Stimulated activated CD4-positive, alpha-beta T cell treated with anti-CD3 and anti-CD28 coated beads, TNF-alpha, amount 100 ng/mL, for 48 hours (primary cell): ENCODE measurements around the gene TRAPPC6A.

ENCODE experiments used
- DNase-seq, 3 donors: peaks; one replicate each; pipeline ENCODE4 v3.0.0-alpha.2; 2020; ENCODE audit warnings: low read depth in 3 of 3

The TRAPPC6A gene

DNA sequence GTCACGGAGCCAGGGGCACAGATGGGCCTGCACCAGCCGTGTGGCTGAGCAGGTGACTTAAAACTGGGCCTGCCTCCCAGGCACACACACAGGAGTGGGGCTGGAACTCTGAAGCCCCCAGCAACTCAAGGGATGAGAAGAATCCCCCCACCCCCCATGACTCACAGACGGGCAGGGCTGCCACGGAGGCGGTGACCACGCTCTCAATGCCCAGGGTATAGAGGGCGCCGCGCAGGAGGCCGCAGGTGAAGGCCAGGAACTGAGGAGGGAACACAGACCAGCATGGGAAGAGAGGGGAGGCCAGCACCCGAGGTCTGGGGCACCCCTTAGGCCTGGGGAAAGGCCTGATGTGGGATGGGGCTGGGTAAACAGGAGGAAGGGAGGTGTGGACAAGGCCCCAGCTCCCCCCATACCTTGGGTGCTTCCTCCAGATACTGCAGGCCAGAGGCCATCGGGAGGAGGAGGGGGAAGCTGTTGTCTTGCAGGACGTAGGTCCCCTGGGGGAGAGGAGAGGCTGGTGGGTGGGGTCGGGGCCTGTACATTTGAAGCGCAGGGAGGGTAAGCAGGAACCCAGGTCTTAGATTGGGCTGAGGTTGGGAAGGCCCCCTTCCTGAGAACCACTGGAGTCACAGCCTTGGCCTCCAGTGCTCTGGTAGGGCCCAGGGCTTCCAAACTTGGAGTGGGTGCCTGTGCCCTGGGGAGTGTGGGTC, 14.1 kb downstream of the TRAPPC6A start:
- DNase-seq, result no peak

DNA sequence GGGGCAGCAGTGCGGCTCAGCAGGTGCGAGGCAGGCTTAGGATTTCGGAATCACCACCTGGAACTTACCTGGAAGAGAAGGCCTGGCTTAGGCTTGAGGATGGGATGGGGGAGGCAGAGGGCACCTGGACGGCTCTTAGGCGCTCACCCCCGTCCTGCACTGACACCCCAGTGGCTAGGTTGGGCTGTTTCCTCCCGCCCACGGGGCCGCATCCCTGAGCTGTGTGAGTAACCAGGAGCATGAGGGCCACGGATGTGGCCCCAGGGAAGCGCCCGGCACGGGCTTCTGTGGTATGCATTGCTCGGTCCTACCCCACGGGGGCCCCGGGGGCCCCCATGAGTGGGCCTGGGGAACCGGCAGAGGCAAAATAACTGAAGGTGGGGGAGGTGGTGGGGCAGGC, 14.9 kb downstream of the TRAPPC6A start:
- DNase-seq, result no peak

DNA sequence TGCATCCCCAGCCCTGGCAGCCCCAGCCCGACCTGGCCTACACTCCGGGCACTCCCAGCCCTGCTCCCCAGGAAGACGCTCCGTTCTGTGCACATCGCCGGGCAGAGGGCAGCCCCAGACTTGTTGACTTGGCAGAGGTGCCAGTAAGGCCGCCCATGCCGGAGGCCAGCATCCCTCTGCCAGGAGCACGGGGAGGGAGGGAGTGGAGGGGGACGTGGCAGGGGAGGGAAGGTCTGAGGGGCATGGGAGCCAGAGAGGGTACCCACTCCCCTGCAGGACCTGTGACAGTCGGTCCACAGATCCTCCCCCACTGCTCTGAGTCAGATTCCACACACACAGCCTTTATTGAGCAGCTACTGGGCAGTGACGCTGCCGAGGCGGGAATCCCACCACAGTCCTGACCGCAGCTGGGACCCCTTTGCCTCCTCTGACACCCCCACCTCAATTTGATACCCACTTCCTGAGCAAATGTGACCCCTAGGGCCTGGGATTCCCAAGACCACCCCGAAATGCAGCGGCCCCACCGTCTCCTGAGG, 15.4 kb downstream of the TRAPPC6A start:
- DNase-seq, result no peak

DNA sequence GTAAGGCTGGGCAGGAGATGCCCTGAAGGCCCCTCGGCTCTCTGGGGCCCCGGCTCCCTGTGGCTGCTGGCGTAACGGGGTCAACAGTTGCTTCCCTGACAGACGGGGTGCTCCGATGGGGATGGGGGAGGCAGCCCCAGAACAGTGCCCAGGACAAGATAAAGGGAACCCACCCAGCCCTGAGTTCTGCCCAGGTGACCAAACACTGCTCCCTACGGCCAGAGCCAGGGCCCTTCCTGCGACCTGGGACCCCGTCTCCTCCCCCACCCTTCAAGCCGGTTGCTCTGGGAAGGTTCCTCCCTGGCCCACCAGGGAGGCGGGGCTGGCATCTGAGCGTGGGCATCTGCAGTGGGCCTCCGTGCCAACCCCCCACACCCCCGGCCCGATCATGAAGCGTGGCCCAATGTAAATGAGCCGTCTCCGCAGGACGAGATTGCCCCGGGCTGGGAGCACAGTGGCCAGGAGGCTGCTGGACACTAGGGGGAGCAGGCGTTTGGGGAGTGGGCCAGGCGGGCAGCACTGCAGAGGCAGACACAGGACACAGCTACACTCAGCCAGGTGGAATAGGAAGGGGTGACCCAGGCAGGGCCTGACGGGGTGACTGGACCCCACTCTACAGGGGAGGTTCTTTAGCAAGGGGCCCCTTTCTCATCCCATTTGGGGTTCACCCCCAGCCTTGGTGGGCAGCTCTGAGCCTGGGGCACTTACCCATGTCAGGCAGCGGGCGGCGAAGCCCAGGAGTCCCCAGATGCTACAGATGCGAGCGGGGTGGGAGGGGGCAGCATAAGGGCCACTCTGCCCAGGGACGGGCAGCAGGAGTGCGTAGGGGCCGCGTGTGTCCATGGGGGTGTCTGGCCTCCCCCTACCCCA, 16.1 kb downstream of the TRAPPC6A start:
- no peak for DNase-seq

DNA sequence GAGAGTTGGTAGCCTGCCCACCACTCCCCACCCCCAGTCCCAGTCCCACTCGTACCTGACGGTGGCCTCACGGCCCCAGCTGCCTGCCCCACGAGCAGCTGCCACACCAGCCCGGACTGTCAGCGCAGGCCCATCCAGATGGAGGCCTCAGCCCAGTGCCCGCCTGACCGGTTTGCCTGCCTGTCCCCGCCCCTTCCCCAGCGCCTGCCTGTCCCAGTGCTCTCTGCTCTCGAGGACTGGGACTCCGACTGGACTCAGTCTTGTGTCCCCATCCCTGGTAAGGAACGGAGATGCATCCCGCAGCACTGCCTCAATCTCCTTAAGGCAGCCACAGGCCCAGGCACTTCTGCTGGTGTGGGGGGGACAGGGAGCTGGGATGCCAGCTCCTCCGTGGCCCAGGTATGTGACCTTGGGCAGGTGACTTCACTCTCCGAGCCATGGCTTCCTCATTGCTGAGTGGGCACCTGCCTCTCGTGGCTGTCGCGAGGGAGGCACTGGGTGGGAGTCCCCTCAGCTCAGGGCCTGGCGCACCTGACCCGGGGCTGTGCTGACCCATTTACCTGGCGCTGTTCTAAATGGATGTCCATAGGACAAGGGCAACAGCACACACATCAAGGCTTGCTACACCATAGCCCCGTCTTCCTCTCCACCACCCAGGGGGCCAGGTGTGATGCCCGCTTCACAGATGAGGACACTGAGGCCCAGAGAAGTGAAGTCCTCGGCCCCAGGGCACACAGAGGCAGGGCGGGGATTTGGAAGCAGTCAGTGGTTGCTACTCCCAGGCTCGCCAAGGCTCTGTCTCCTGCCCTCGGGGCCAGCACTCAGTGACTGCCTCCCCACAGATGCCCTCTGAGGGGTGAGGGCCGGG, 16.9 kb downstream of the TRAPPC6A start, which contains the start of gene NKPD1:
Gene NKPD1 (minus strand): TSS at position 113 of the 868 bp plus-strand sequence. CDS start 832 bp downstream, outside the sequence.
- no peak for DNase-seq

DNA sequence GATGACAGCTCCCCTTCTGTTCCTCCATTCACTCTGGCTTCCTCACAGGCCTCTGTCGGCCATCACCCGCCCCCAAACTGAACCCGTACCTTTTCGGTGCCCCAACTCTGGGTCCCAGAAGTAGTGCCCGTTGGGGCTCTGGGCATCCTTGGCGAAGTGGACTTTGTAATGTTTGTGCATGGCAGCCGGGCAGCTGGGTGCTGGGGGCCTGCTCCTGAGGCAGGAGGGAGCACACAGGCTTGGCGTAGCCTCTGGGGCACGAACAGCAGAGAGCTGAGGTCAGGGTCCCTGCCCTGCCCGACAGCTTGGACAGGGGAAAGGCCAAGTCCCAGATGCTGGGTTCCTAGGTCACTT, 18.1 kb downstream of the TRAPPC6A start:
- DNase-seq, result no peak

DNA sequence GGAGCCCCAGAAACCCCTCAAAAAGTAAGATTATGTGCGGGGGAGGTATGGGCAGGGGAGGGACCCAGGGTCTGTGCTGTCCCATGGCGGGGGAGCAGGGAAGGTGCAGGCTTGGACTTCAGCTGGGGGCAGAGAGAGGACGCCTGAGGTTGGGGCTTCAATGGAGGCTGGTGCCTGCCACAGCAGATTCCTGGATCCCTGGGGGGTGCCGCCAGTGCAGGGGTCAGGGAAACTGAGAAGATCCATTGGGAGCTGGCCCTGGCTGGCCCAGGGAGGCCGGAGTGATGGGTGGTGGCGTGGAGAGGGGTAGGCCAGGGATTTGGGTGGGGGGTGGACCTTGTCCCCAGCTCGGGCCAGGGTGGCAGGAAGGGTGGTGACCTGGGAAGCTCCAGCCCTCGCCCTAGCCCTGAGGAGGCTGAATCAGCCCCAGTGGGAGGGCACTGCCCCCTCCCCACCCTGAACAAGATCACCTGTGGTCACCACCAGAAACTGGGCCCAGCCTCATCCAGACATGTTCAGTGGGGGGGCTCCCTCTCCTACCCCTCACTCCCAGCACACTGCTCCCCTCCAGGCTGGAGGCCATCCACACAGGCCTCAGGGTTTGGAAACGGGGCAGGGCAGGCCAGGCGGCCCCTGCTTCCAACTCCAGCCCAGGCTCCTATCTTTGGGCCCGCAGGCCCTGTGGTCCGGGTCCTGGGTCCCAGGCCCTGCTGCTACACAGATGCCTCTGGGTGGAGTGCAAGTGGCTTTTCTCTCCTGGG, 18.6 kb downstream of the TRAPPC6A start:
- DNase-seq, result no peak

DNA sequence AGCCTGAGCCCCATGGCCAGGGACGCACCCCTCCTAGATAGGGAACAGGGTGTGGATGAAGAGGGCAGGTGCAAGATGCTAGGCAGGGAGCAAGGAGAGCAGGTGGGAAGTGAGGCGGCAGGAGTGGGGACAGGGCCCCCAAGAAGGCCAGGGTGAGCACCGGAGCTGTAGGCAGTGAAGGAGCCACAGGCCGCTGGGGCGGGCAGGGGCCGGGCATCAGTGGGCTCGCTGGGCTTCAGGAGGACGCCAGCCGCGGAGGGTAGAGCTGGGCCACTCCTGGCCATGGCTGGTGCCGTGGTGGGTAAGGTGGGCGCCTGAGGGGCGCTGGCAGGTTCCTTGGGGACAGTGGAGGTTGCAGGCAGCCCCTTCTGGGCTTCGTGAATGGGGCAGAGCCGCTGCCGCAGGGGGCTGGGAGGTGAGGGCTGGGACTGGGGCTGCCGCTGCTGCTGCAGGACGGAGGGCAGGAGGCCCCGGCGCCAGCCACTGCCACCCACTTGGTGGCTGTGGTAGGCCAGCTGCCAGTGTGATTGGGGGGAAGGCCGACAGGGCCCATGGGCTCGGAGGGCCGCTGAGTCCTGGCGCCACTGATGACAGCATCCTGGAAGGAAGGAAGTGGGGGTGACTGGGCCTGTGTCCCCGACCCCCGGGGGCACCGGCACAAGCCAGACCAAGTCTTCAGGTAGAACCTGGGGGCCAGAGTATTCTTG, 19.4 kb downstream of the TRAPPC6A start:
- no peak for DNase-seq

DNA sequence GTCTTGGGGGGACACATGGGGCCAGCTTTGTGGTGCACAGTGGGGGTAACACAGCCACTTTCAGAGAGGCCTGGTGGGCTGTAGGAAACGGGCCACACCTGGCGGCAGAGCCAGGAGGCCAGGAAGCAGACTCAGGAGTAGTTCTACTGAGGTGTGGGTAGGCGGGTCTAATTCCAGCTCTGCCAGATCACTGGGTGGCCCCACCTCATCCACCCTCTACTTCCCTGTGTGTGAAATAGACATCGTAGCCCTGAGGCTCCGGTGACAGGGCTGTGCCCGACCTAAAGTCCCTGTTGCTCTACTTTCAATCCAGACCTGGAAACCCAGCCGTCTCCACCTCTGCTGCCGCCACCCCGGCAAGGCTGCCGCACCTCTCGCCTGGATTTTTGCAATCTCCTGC, 21.3 kb downstream of the TRAPPC6A start:
- no peak for DNase-seq

DNA sequence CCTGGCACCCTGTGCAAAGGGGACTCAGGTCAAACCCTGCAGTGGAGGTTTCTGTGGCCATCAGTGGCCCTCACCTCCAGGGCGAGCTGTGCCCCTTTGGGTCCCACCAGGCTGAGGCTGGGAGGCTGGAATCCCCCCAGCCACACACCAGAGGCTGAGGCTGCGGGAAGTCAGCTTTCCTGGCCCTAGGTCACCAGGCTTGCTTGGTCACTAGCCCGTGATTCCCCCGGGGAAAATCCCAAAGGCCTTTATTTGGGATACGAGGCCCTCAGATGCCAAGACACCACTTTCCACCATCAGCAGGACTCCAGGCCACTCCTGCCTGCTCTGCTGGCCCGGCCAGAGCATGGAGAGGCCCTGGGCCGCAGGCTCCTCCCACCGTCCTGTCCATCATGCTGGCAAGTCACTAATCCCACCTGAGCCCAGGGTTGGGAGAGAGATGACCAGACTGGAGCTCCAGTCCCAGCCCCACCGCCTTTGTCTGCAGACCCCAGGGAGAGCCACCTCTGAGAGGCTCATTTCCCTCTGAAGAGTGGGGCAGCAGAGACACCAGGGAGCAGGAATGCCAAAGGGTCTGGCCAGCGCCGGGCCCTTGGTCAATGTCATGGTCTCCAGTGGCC, 21.9 kb downstream of the TRAPPC6A start:
- DNase-seq, result no peak

DNA sequence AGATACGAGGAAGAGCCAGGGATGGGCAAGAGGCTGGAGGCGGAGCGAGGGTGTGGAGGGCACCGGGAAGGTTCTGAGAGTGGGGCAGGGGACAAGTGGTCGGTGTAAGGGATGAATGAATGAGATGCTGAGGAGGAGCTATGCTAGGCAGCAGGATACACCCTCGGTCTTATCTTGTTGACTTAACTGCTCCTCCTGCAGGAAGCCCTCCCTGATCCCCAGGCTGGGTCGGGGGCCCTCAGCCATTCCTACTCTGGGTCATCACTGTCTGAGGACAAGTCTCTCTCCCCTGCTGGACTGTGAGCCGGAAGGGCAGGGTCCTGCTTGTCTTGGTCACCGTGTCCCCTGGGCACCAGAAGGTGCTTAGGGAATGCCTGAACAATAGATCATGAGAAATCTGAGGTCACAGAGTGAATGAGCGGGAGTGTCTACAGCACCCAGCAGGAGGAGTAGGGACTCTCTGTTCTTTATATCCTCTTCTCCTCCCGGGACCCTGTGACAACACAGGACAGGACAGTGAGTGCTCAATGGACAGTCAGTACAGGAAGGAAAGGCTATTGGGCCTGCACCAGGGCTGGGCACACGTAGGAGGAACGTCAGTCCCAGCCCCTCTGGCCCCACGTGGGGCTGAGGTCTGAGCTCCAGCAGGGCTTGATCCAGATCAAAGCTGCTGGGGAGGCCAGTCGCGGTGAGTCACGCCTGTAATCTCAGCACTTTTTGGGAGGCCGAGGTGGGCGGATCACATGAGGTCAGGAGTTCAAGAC, 23.8 kb downstream of the TRAPPC6A start:
- DNase-seq, result no peak

DNA sequence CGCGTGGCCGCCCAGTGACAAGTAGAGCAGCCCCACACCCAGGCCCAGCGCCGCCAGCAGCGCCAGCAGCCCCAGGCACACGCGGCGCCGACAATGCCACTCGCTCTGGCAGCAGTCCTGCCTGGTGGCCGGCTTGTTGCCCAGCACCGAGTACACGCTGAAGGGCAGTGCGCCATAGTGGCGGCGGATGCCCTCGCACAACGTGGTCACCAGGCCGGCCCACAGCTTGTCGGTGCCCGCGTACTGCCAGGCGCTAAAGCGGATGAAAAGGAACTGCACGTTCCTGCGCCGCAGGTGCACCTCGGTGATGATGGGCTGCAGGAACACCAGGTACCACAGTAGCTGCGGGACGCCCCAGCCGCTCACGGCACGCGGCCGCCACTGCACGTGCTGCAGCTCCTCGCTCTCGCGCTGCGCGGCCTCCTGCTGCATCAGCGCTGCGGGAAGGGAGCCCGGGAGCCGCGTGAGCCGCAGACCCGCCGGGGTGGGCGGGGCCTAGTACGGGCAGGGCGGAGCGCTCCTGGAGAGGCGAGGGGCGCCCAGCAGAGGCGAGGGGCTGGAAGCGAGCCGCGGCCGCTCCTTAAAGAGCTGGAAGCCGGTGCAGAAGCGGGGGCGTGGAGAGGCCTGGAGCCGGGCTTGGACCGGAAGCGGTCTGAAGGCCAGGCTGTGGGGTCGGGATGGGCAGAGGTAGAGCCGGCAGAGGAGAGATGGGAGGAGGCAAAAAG, 24.5 kb downstream of the TRAPPC6A start:
- DNase-seq, result no peak

DNA sequence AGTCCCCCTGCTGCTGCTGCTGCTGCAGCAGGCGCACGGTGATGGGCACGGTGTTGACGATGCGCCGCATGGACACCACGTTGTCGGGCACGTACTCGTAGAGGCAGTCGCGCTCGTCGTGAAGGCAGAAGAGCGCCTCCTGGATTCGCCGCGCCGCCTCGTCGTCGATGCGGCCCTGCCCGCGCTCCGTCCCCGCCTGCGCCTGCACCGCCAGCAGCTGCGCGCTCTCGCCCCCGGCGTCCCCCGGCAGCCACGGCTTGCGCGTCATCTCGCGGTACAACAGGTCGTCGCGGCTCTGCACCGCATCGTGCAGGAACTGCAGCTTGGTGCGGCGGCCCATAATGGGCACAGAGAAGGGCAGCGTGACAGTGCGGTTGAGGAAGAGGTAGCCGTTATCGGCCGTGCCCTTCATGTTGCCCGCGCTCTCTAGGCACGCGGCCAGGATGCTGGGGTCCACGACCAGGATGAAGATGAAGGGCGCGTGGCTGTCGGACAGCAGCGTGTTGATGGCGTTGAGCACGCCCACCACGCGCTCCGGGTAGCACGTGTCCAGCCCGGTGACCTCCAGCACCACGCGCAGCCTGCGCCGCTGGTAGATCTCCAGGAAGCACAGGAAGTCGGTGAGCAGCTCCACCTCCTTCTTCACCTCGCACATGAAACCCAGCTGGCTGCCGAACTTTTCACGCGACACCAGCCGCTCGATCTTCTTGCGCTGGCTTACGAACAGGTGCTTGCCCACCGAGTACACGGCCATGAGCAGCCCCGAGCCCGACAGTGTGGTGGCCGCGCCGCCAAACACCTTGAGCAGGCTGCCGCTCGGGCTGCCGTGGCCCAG, 25.3 kb downstream of the TRAPPC6A start:
- DNase-seq, result peak in 2 of 3 donors; percentile 5 to 40

DNA sequence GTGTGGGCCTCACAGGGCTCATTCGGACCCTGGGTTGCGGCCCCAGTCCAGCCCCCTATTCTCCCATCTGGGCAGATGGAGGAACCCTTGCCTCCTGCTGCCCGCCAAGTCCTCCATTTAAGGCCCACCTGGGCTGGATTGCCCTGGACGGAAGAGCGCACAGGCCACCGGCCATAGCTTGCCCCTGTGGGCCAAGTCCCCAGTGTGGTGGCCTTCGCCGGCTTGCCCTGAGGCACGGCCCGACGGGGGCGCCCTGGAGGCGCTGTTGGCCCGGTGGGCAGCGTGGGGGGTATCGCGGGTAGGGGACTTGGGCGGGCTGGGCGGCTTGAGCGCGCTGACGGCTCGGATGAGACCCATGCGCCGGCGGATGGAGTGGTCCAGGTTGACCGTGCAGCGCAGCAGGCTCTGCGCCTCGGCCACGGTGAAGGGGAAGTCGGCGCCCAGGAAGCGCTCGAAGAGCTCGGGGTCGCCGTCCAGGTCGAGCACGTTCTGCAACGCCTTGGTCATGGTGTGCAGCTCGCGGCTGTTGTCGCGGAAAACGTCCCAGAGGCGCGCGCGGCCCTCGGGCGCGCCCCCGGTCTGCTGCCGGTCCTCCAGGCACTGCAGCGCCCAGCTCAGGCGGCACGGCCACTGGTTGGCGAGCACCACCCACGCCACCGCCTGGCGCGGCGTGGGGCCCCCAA, 26.1 kb downstream of the TRAPPC6A start:
- DNase-seq, result no peak

DNA sequence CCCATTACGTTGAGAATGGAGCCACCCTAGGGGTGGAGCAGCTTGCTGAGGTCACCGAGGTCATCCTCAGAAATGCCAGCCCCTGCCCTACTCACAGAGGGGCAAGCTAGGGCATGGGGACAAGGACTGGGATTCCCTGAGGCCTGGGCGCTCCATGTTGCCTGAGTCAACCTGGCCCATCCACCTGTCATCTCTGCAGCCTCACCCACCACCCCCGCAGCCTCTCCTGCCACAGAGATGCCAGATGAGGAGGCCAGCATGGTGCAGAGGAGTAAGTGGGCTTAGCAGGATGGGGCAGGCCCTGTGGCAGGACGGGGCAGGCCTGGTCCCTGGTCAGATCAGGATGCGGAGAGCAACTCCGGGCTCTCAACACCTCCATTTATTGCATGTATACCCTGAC, 26.7 kb downstream of the TRAPPC6A start:
- DNase-seq, result no peak

DNA sequence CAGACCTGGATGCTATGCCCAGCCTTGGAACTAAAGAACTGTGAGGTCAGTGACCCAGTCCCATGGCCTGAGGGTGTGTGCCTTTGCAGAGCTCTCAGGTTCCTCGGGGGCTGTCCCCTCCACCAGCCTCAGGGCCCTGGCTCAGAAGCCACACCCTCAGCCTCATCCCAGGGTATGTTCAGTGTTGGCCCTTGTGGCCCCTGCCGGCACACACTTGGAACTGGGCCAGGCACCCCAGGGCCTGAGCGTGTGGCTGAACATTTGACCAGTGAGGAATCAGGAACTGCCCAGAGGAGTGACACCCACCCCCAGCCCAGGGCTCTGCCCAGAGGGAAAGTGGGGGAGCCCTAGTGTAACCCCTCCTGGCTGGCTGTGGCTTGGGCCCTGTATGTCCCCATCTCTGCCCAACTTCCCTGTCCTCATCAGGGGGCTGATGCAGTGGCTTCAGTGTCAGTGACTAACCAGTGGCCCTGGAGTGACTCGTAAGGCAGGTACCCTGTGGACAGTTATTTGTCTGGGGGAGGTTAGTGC, 27.2 kb downstream of the TRAPPC6A start:
- no peak for DNase-seq

DNA sequence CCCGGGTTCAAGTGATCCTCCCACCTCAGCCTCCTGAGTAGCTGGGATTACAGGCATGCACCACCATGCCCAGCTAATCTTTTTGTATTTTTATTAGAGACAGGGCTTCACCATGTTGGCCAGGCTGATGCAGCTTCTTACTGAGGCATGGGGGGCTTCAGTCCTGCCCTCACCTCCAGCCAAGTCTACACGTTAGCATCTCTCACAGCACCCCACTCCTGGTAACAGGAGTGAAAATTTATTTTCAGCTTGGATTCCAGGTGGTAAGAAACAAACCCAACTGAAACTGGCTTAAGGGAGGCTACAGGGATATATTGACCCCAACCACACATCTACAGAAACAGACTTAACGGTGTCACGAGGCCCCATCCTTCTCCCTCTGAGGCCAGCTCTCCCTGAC, 27.9 kb downstream of the TRAPPC6A start:
- DNase-seq, result no peak
